HG03159 (cell line): Measurements from ENCODE around the gene CRABP2.

ENCODE experiments used
- ATAC-seq: cut with Tn5 transposase; IDR thresholded peaks from one replicate; pipeline ENCODE4 v1.9.1; 2021; ENCODE audit warnings: mild to moderate bottlenecking, moderate library complexity; ENCODE audit not compliant: unreplicated experiment

CRABP2 gene

GRCh38 chr1:156705321-156705917 is at the start of gene CRABP2:
TSS of gene CRABP2 (minus strand) at chr1:156705583. CDS start at chr1:156705446, 137 bp downstream.
- ATAC-seq = no peak

- ATAC-seq = no peak
These were observed 48.8 kb upstream of the CRABP2 start for GRCh38 chr1:156754219-156754618.

- no peak for ATAC-seq
These were observed 47.6 kb upstream of the CRABP2 start for GRCh38 chr1:156752843-156753482.

- peak; percentile 63 for ATAC-seq
These were observed 46.5 kb upstream of the CRABP2 start for GRCh38 chr1:156751757-156752481.

GRCh38 chr1:156751451-156751756 is 46.0 kb upstream of the CRABP2 start, which contains the start of gene HDGF:
TSS of gene HDGF (minus strand) at chr1:156751675. CDS start at chr1:156751429, 246 bp downstream.
- no peak for ATAC-seq

GRCh38 chr1:156750711-156751450 is 45.5 kb upstream of the CRABP2 start:
- ATAC-seq = peak; percentile 26

- no peak for ATAC-seq
These were observed 44.8 kb upstream of the CRABP2 start for GRCh38 chr1:156750191-156750672.

- no peak for ATAC-seq
These were observed 44.2 kb upstream of the CRABP2 start for GRCh38 chr1:156749419-156750118.

GRCh38 chr1:156748670-156749418 is 43.5 kb upstream of the CRABP2 start:
- no peak for ATAC-seq

- ATAC-seq = no peak
These were observed 42.6 kb upstream of the CRABP2 start for GRCh38 chr1:156747742-156748669.

- ATAC-seq = no peak
These were observed 41.6 kb upstream of the CRABP2 start for GRCh38 chr1:156746728-156747631.

GRCh38 chr1:156746406-156746727 is 41.0 kb upstream of the CRABP2 start:
- ATAC-seq = no peak

GRCh38 chr1:156745881-156746280 is 40.5 kb upstream of the CRABP2 start:
- no peak for ATAC-seq

GRCh38 chr1:156744786-156745419 is 39.5 kb upstream of the CRABP2 start:
- ATAC-seq = no peak

GRCh38 chr1:156744344-156744743 is 39.0 kb upstream of the CRABP2 start:
- ATAC-seq = no peak

GRCh38 chr1:156743367-156744302 is 38.3 kb upstream of the CRABP2 start:
- no peak for ATAC-seq
